CD4-positive, CD25-positive, alpha-beta regulatory T cell (primary cell): ENCODE data around the gene PRKCI. TPM values are rescaled to one million over a fixed set of nuclear protein-coding genes. Genes with fewer than 3 reads are reported as not detected.
"Not testable (repeated sequence)": the region's sequence is repeated elsewhere in the genome, so short reads cannot be mapped to it uniquely, and the experiment has no call there.

Experiments
- ATAC-seq, 2 donors: fragments of 150-1000 bp; cut with Tn5 transposase; one replicate each; pipeline ENCODE4 v1.10.0; 2021; ENCODE audit warnings: low read depth in 2 of 2, moderate number of reproducible peaks in 2 of 2, moderate library complexity in 1 of 2
- DNase-seq, 3 donors: peaks; one replicate each; pipeline versions ENCODE4 v3.0.0 to v3.0.0-alpha.2; 2012 to 2022; ENCODE audit warnings: mixed read lengths in 1 of 3
- H3K27ac ChIP-seq: one replicate; pipeline ENCODE4 v1.7.0; 2013; ENCODE audit warnings: mild to moderate bottlenecking, low read length; ENCODE audit not compliant: insufficient read depth, poor library complexity, severe bottlenecking
- H3K27me3 ChIP-seq: one replicate; pipeline ENCODE4 v1.7.0; 2013; ENCODE audit warnings: low read length; ENCODE audit not compliant: control insufficient read depth, insufficient read depth
- H3K36me3 ChIP-seq: one replicate; pipeline ENCODE4 v1.7.0; 2013; ENCODE audit warnings: mild to moderate bottlenecking, low read length, moderate library complexity; ENCODE audit not compliant: control insufficient read depth, insufficient read depth
- H3K4me1 ChIP-seq: 2 replicates; pipeline ENCODE4 v1.7.0; 2013; ENCODE audit warnings: mild to moderate bottlenecking, low read length; ENCODE audit not compliant: insufficient read depth, control insufficient read depth, poor library complexity, severe bottlenecking
- H3K4me3 ChIP-seq: one replicate; pipeline ENCODE4 v1.7.0; 2013; ENCODE audit warnings: low read depth, mild to moderate bottlenecking, low read length, moderate library complexity
- H3K9me3 ChIP-seq, 2 experiments: 1 replicate in 1 of 2; 2 replicates in 1 of 2; pipeline ENCODE4 v1.7.0; 2013; ENCODE audit warnings: low read length in 2 of 2, mild to moderate bottlenecking in 1 of 2, moderate library complexity in 1 of 2; ENCODE audit not compliant: control insufficient read depth in 2 of 2
- H3K27ac Mint-ChIP-seq, 3 donors: one replicate each; pipeline ENCODE4 v1.8.0; 2020 to 2022; ENCODE audit warnings: mild to moderate bottlenecking in 3 of 3, mixed read lengths in 3 of 3, moderate library complexity in 2 of 3
- H3K27me3 Mint-ChIP-seq: one replicate; pipeline ENCODE4 v1.8.0; 2022; ENCODE audit warnings: mild to moderate bottlenecking, mixed read lengths
- H3K36me3 Mint-ChIP-seq: one replicate; pipeline ENCODE4 v1.8.0; 2020; ENCODE audit warnings: mixed read lengths
- H3K4me1 Mint-ChIP-seq, 4 donors: one replicate each; pipeline ENCODE4 v1.8.0; 2020 to 2022; ENCODE audit warnings: mixed read lengths in 4 of 4, mild to moderate bottlenecking in 1 of 4
- H3K4me3 Mint-ChIP-seq, 4 donors: one replicate each; pipeline ENCODE4 v1.8.0; 2020 to 2022; ENCODE audit warnings: mild to moderate bottlenecking in 4 of 4, mixed read lengths in 4 of 4, moderate library complexity in 3 of 4
- H3K9me3 Mint-ChIP-seq, 7 donors: one replicate each; pipeline ENCODE4 v1.8.0; 2020 to 2022; ENCODE audit warnings: mixed read lengths in 7 of 7, mild to moderate bottlenecking in 3 of 7, moderate library complexity in 2 of 7
- polyA plus RNA-seq, 4 donors: library from polyadenylated mRNA; unstranded; fragments of 300-500 nt; fragmentation: Illumina TruSeq; gene quantifications; one replicate each; pipeline ENCODE4 v1.2.3, GENCODE V29; 2021
- total RNA-seq: library from RNA; stranded (reverse); gene quantifications from one replicate; pipeline ENCODE4 v1.2.3, GENCODE V29; 2022

Gene PRKCI
- total and polyA plus RNA-seq, 5 donors from 2014 or later: 14.1 to 20.8 (median 18.6) TPM

- H3K36me3 ChIP-seq: peaks cover 14% of the 10 kb centered on the region
- H3K27me3 Mint-ChIP-seq: no peaks in the 10 kb centered on the region
- peaks cover 26% of the 10 kb centered on the region for H3K36me3 Mint-ChIP-seq
- H3K9me3 Mint-ChIP-seq: no peaks in the 10 kb centered on the region
- peak overlapping the region in 1 of 3 donors; percentile 28 for H3K27ac Mint-ChIP-seq
- H3K9me3 ChIP-seq: no peaks in the 10 kb centered on the region
- peaks cover 19 to 32% (median 25%) of the 10 kb centered on the region in 4 donors for H3K4me1 Mint-ChIP-seq
- no peak overlapping the region for H3K4me3 ChIP-seq
- ATAC-seq (no peak), DNase-seq (no peak)
- no peaks in the 10 kb centered on the region for H3K27me3 ChIP-seq
- H3K4me3 Mint-ChIP-seq: no peak overlapping the region
- peak overlapping the region; percentile 70 for H3K27ac ChIP-seq
- peaks cover 19% of the 10 kb centered on the region for H3K4me1 ChIP-seq
These were observed 53.6 kb downstream of the PRKCI start for GRCh38 chr3:170275832-170276231.

- peaks cover 19% of the 10 kb centered on the region for H3K4me1 ChIP-seq
- H3K27ac Mint-ChIP-seq: peak overlapping the region; percentile 95 to 97 (median 96)
- DNase-seq (peak; percentile 16 to 72 (median 72)), ATAC-seq (peak; percentile 85 to 86)
- H3K27me3 ChIP-seq, H3K9me3 Mint-ChIP-seq, H3K9me3 ChIP-seq, H3K27me3 Mint-ChIP-seq, H3K36me3 ChIP-seq: not testable (repeated sequence)
- H3K36me3 Mint-ChIP-seq: peaks cover 23% of the 10 kb centered on the region
- H3K4me3 ChIP-seq: peak overlapping the region; percentile 96
- peaks cover 19 to 37% (median 27%) of the 10 kb centered on the region in 4 donors for H3K4me1 Mint-ChIP-seq
- H3K27ac ChIP-seq: peak overlapping the region; percentile 70
- H3K4me3 Mint-ChIP-seq: peak overlapping the region; percentile 87 to 93 (median 92)
These were observed 55.1 kb downstream of the PRKCI start for GRCh38 chr3:170277311-170277710.

- H3K27ac Mint-ChIP-seq: peak overlapping the region; percentile 93 to 97 (median 96)
- peaks cover 19 to 37% (median 25%) of the 10 kb centered on the region in 4 donors for H3K4me1 Mint-ChIP-seq
- Histone ChIP-seq H3K36me3 (peaks cover 5% of the 10 kb centered on the region), H3K4me1 (peaks cover 19% of the 10 kb centered on the region), H3K9me3 (no peaks in the 10 kb centered on the region), H3K27ac (peak overlapping the region; percentile 70), H3K27me3 (no peaks in the 10 kb centered on the region), H3K4me3 (peak overlapping the region; percentile 96)
- ATAC-seq: no peak
- H3K9me3 Mint-ChIP-seq: no peaks in the 10 kb centered on the region
- DNase-seq: peak in 2 of 3 donors; percentile 33 to 66
- H3K27me3 Mint-ChIP-seq: no peaks in the 10 kb centered on the region
- peak overlapping the region; percentile 87 to 93 (median 92) for H3K4me3 Mint-ChIP-seq
- H3K36me3 Mint-ChIP-seq: peaks cover 19% of the 10 kb centered on the region
These were observed 55.8 kb downstream of the PRKCI start for GRCh38 chr3:170277833-170278580.

- DNase-seq: no peak
- Mint-ChIP-seq H3K9me3 (no peaks in the 10 kb centered on the region), H3K27ac (peak overlapping the region in 1 of 3 donors; percentile 39), H3K36me3 (peaks cover 19% of the 10 kb centered on the region), H3K4me3 (peak overlapping the region in 3 of 4 donors; percentile 87 to 93 (median 90)), H3K27me3 (no peaks in the 10 kb centered on the region), H3K4me1 (peaks cover 19 to 37% (median 25%) of the 10 kb centered on the region in 4 donors)
- no peak overlapping the region for H3K27ac ChIP-seq
- H3K4me1 ChIP-seq: peaks cover 19% of the 10 kb centered on the region
- H3K36me3 ChIP-seq: peaks cover 5% of the 10 kb centered on the region
- no peaks in the 10 kb centered on the region for H3K27me3 ChIP-seq
- no peaks in the 10 kb centered on the region for H3K9me3 ChIP-seq
- ATAC-seq: no peak
- H3K4me3 ChIP-seq: no peak overlapping the region
These were observed 56.4 kb downstream of the PRKCI start for GRCh38 chr3:170278627-170279026.

GRCh38 chr3:170290194-170290593 lies 68.0 kb downstream of the PRKCI start:
- H3K9me3 ChIP-seq: no peaks in the 10 kb centered on the region
- no peak overlapping the region for H3K4me3 ChIP-seq
- peaks cover 14% of the 10 kb centered on the region for H3K36me3 Mint-ChIP-seq
- no peak overlapping the region for H3K4me3 Mint-ChIP-seq
- no peaks in the 10 kb centered on the region for H3K27me3 Mint-ChIP-seq
- no peaks in the 10 kb centered on the region for H3K27me3 ChIP-seq
- no peaks in the 10 kb centered on the region for H3K9me3 Mint-ChIP-seq
- no peaks in the 10 kb centered on the region for H3K4me1 ChIP-seq
- no peak for ATAC-seq
- no peaks in the 10 kb centered on the region for H3K4me1 Mint-ChIP-seq
- H3K27ac ChIP-seq: no peak overlapping the region
- peaks cover 13% of the 10 kb centered on the region for H3K36me3 ChIP-seq
- DNase-seq: no peak
- no peak overlapping the region for H3K27ac Mint-ChIP-seq

- no peak overlapping the region for H3K4me3 Mint-ChIP-seq
- H3K9me3 Mint-ChIP-seq: no peaks in the 10 kb centered on the region
- no peak overlapping the region for H3K4me3 ChIP-seq
- ATAC-seq: no peak
- no peak overlapping the region for H3K27ac Mint-ChIP-seq
- peaks cover 0 to 4% (median 0%) of the 10 kb centered on the region in 4 donors for H3K4me1 Mint-ChIP-seq
- no peaks in the 10 kb centered on the region for H3K4me1 ChIP-seq
- no peak overlapping the region for H3K27ac ChIP-seq
- no peaks in the 10 kb centered on the region for H3K27me3 Mint-ChIP-seq
- peaks cover 11% of the 10 kb centered on the region for H3K36me3 Mint-ChIP-seq
- H3K9me3 ChIP-seq: no peaks in the 10 kb centered on the region
- peaks cover 14% of the 10 kb centered on the region for H3K36me3 ChIP-seq
- no peak for DNase-seq
- H3K27me3 ChIP-seq: no peaks in the 10 kb centered on the region
These were observed 73.4 kb downstream of the PRKCI start for GRCh38 chr3:170295586-170295985.

GRCh38 chr3:170296703-170297102 lies 74.5 kb downstream of the PRKCI start:
- Mint-ChIP-seq H3K9me3 (no peaks in the 10 kb centered on the region), H3K27ac (no peak overlapping the region), H3K27me3 (no peaks in the 10 kb centered on the region), H3K4me3 (no peak overlapping the region), H3K4me1 (peaks cover 0 to 4% (median 0%) of the 10 kb centered on the region in 4 donors), H3K36me3 (peaks cover 11% of the 10 kb centered on the region)
- no peaks in the 10 kb centered on the region for H3K9me3 ChIP-seq
- H3K27ac ChIP-seq: no peak overlapping the region
- DNase-seq (no peak), ATAC-seq (no peak)
- H3K4me1 ChIP-seq: no peaks in the 10 kb centered on the region
- no peaks in the 10 kb centered on the region for H3K27me3 ChIP-seq
- no peak overlapping the region for H3K4me3 ChIP-seq
- H3K36me3 ChIP-seq: peaks cover 15% of the 10 kb centered on the region

- H3K4me1 ChIP-seq: no peaks in the 10 kb centered on the region
- H3K36me3 Mint-ChIP-seq: peaks cover 7% of the 10 kb centered on the region
- no peak for ATAC-seq
- peaks cover 16% of the 10 kb centered on the region for H3K36me3 ChIP-seq
- H3K27ac Mint-ChIP-seq: no peak overlapping the region
- no peak overlapping the region for H3K27ac ChIP-seq
- H3K4me3 ChIP-seq: no peak overlapping the region
- H3K9me3 Mint-ChIP-seq: no peaks in the 10 kb centered on the region
- no peak for DNase-seq
- H3K9me3 ChIP-seq: no peaks in the 10 kb centered on the region
- no peak overlapping the region for H3K4me3 Mint-ChIP-seq
- H3K4me1 Mint-ChIP-seq: peaks cover 0 to 4% (median 0%) of the 10 kb centered on the region in 4 donors
- no peaks in the 10 kb centered on the region for H3K27me3 Mint-ChIP-seq
- no peaks in the 10 kb centered on the region for H3K27me3 ChIP-seq
These were observed 79.2 kb downstream of the PRKCI start for GRCh38 chr3:170301405-170301804.
